Endothelial cell of umbilical vein (primary cell): ENCODE results near the gene CPB2. TPM values are rescaled to one million over a fixed set of nuclear protein-coding genes. Genes with fewer than 3 reads are reported as not detected.

Experiments used
- BruUV-seq: library from RNA; stranded (reverse); fragments of 400-500 nt; replicated peaks from 2 replicates; lab custom pipeline; 2021; lab: Mats Ljungman, UMichigan
- CTCF ChIA-PET: fragments of 300-600, 350-600 bp; sonication (Branson Sonifier 250); formaldehyde crosslinking; loops from one replicate; lab custom pipeline; 2021; ENCODE audit warnings: antibody characterized with exemption, inconsistent platforms; lab: Charles Lee
- POLR2A ChIA-PET: fragments of 300-600, 350-600 bp; sonication (Branson Sonifier 250); formaldehyde crosslinking; loops from one replicate; lab custom pipeline; 2021; ENCODE audit warnings: antibody characterized with exemption, inconsistent platforms; lab: Charles Lee
- DNase-seq: peaks from one replicate; pipeline ENCODE4 v3.0.0-alpha.2; 2011; ENCODE audit warnings: low read depth, low spot score
- FAIRE-seq: peaks from 2 replicates; lab custom pipeline; 2011; peaks lifted over from hg19 to GRCh38; lab: Jason Lieb, UNC
- H2AFZ ChIP-seq: 2 replicates; pipeline ENCODE4 v1.6.0; 2012; ENCODE audit warnings: low read depth, low read length, control low read depth, inconsistent platforms
- H3K27ac ChIP-seq: 2 replicates; pipeline ENCODE4 v1.5.1; 2011; ENCODE audit warnings: low read depth, mild to moderate bottlenecking, control low read depth, low read length, moderate library complexity; ENCODE audit not compliant: insufficient read depth
- H3K27me3 ChIP-seq, 2 experiments: 2 replicates each; pipeline versions ENCODE4 v1.6.0 to v1.6.1; 2011; ENCODE audit warnings: low read length in 2 of 2, mixed read lengths in 1 of 2; ENCODE audit not compliant: control insufficient read depth in 2 of 2, insufficient read depth in 2 of 2
- H3K36me3 ChIP-seq, 2 experiments: 2 replicates in 1 of 2; 3 replicates in 1 of 2; pipeline ENCODE4 v1.5.1; 2011; ENCODE audit warnings: low read length in 2 of 2, mild to moderate bottlenecking in 1 of 2, moderate library complexity in 1 of 2; ENCODE audit not compliant: control insufficient read depth in 2 of 2, insufficient read depth in 2 of 2; ENCODE audit errors: extremely low read depth in 1 of 2
- H3K4me1 ChIP-seq: 3 replicates; pipeline ENCODE4 v1.5.1; 2011; ENCODE audit warnings: mild to moderate bottlenecking, low read length; ENCODE audit not compliant: control insufficient read depth, insufficient read depth; ENCODE audit errors: extremely low read depth
- H3K4me2 ChIP-seq: 2 replicates; pipeline ENCODE4 v1.6.1; 2011; ENCODE audit warnings: low read length, control low read depth, mixed read lengths; ENCODE audit not compliant: insufficient read depth
- H3K4me3 ChIP-seq, 3 experiments: fragments of 200-600 bp in 1 of 3; sonication (generic), shearing (Covaris generic) in 1 of 3; replicated peaks in 1 of 3; 2 replicates each; pipeline ENCODE4 v1.5.1; 2011 to 2016; ENCODE audit warnings: control low read depth in 3 of 3, low read length in 3 of 3, mild to moderate bottlenecking in 2 of 3, inconsistent platforms in 1 of 3, low read depth in 1 of 3, moderate library complexity in 1 of 3; ENCODE audit not compliant: insufficient read depth in 1 of 3
- H3K79me2 ChIP-seq: 2 replicates; pipeline ENCODE4 v1.6.0; 2012; ENCODE audit warnings: low read length, inconsistent platforms; ENCODE audit not compliant: control insufficient read depth, insufficient read depth
- H3K9ac ChIP-seq: replicated peaks from 2 replicates; pipeline ENCODE3; 2011; ENCODE audit warnings: low read length, control low read depth; ENCODE audit not compliant: insufficient read depth; ENCODE audit errors: extremely low read depth
- H3K9me1 ChIP-seq: replicated peaks from 3 replicates; pipeline ENCODE4 v1.6.0; 2011; ENCODE audit warnings: mild to moderate bottlenecking, low read length; ENCODE audit not compliant: control insufficient read depth, insufficient read depth; ENCODE audit errors: extremely low read depth
- H3K9me3 ChIP-seq: replicated peaks from 2 replicates; pipeline ENCODE4 v1.5.1; 2012; ENCODE audit warnings: low read length, inconsistent platforms; ENCODE audit not compliant: control insufficient read depth, insufficient read depth
- H4K20me1 ChIP-seq: replicated peaks from 2 replicates; pipeline ENCODE3; 2011; ENCODE audit warnings: mild to moderate bottlenecking, low read length; ENCODE audit not compliant: control insufficient read depth, insufficient read depth; ENCODE audit errors: extremely low read depth
- CTCF ChIP-seq, 2 donors: IDR thresholded peaks; 1 replicate in 1 of 2; 2 replicates in 1 of 2; pipeline ENCODE4 v1.5.1; 2011; ENCODE audit warnings: low read length in 2 of 2, mild to moderate bottlenecking in 2 of 2, moderate library complexity in 2 of 2, control low read depth in 1 of 2, inconsistent platforms in 1 of 2, low read depth in 1 of 2; ENCODE audit not compliant: insufficient read depth in 1 of 2; ENCODE audit errors: extremely low read depth in 1 of 2
- EZH2 ChIP-seq: IDR thresholded peaks from 2 replicates; pipeline ENCODE4 v1.6.1; 2012; ENCODE audit warnings: borderline replicate concordance, low read depth, mild to moderate bottlenecking, moderate library complexity, low read length, inconsistent platforms; ENCODE audit not compliant: severe bottlenecking
- FOS ChIP-seq: IDR thresholded peaks from 2 replicates; pipeline ENCODE4 v1.6.1; 2011; ENCODE audit warnings: mild to moderate bottlenecking, low read length, moderate library complexity, borderline replicate concordance; ENCODE audit not compliant: insufficient read depth
- GATA2 ChIP-seq: IDR thresholded peaks from 2 replicates; pipeline ENCODE4 v1.7.0; 2011; ENCODE audit warnings: low read depth, mild to moderate bottlenecking, moderate library complexity, mixed read lengths, low read length; ENCODE audit not compliant: insufficient read length, insufficient read depth
- JUN ChIP-seq: IDR thresholded peaks from 2 replicates; pipeline ENCODE4 v1.6.1; 2011; ENCODE audit warnings: borderline replicate concordance, low read depth; ENCODE audit not compliant: insufficient read length, insufficient read depth
- MAX ChIP-seq: IDR thresholded peaks from 2 replicates; pipeline ENCODE4 v1.6.1; 2011; ENCODE audit not compliant: insufficient read depth, insufficient read length
- MYC ChIP-seq: IDR thresholded peaks from one replicate; pipeline ENCODE4 v1.6.1; 2011; ENCODE audit warnings: mild to moderate bottlenecking, low read depth, low read length
- POLR2A ChIP-seq: IDR thresholded peaks from 2 replicates; pipeline ENCODE4 v1.6.1; 2012; ENCODE audit warnings: low read depth, mild to moderate bottlenecking, control low read depth, low read length
- POLR2AphosphoS5 ChIP-seq: IDR thresholded peaks from 2 replicates; pipeline ENCODE4 v1.6.1; 2012; ENCODE audit warnings: low read depth, mild to moderate bottlenecking, control low read depth, low read length, moderate library complexity; ENCODE audit not compliant: insufficient read depth
- dilution Hi-C: fragments of 300-500 bp; cut with MboI; formaldehyde crosslinking; loops from one replicate; pipeline ENCODE4 v1.15.0; 2019; ENCODE audit warnings: low sequenced_read_pairs; ENCODE audit not compliant: extremely low pct_ligation_motif_present
- intact Hi-C: fragments of 100-400 bp; cut with micrococcal nuclease; formaldehyde crosslinking; loops from one replicate; pipeline ENCODE4 v1.10.0; 2022
- polyA plus RNA-seq, 4 experiments: library from polyadenylated mRNA; depleted of rRNA in 3 of 4; stranded (reverse) in 3 of 4; unstranded in 1 of 4; fragments of >200 nt; gene quantifications; 2 replicates each; pipeline versions ENCODE4 v1.2.1 to v1.2.3, GENCODE V29; 2011 to 2012; ENCODE audit warnings: missing spikeins in 1 of 4
- total RNA-seq: library from RNA; stranded (reverse); gene quantifications from 2 replicates; pipeline ENCODE4 v1.2.3, GENCODE V29; 2021

The CPB2 gene
- total and polyA plus RNA-seq, 2 donors (not counting 3 experiments of a cell fraction or from before 2014, with no cell fraction given), result not detected

- Histone ChIP-seq H3K27ac (no peak overlapping the region), H3K9ac (no peak overlapping the region), H3K9me3 (no peaks in the 10 kb centered on the region), H3K27me3 (no peaks in the 10 kb centered on the region), H3K36me3 (peaks cover 0 to 3% of the 10 kb centered on the region in 2 experiments), H3K4me1 (peaks cover 2% of the 10 kb centered on the region), H3K4me3 (no peak overlapping the region), H3K4me2 (no peak overlapping the region), H2AFZ (no peak overlapping the region), H3K9me1 (no peaks in the 10 kb centered on the region), H3K79me2 (no peaks in the 10 kb centered on the region), H4K20me1 (no peaks in the 10 kb centered on the region)
- DNase-seq (no peak), FAIRE-seq (no peak)
- ChIA-PET POLR2A (no interaction called here), CTCF (interaction anchor here (1.6 kb wide), 1 partner anchor 110 kb away, joined by 3 read pairs; no protein-coding TSS in a partner anchor)
- intact Hi-C loops (no loop called here), dilution Hi-C loops (no loop called here)
- TF ChIP-seq MYC (no peak), FOS (no peak), CTCF (IDR thresholded peaks at IDR 0.05; ENCODE audit: extremely low read depth in 1 of 2, insufficient read depth in 1 of 2, low read depth in 1 of 2, low read length in 2 of 2) (no peak), POLR2AphosphoS5 (no peak), POLR2A (no peak), JUN (no peak)
- no TSS peak for BruUV-seq
Observed at GRCh38 chr13:46016216-46016615, 88.6 kb downstream of the CPB2 start.

DNA sequence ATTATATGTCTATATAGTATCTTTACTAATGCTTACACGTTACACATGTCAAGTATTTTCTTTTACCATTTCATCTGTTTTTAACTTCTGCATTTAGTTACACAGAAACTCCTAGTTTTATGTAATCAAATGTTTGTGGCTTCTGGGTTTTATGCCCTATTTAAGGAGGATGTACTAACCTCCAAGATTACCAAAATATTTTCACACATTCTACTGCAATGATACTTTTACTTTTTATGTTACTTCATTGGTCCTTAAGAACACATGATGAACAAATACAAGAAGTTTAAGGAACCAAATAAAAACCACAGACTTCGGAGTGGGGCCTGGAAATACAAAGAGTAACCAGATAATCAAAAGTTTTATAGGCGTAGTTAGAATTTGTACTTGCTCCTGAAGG, 89.5 kb downstream of the CPB2 start:
- Histone ChIP-seq H3K4me3 (no peak overlapping the region), H3K9ac (no peak overlapping the region), H4K20me1 (no peaks in the 10 kb centered on the region), H3K79me2 (no peaks in the 10 kb centered on the region), H3K27ac (no peak overlapping the region), H3K9me1 (no peaks in the 10 kb centered on the region), H3K4me2 (no peak overlapping the region), H3K4me1 (peaks cover 2% of the 10 kb centered on the region), H3K36me3 (peaks cover 0 to 3% of the 10 kb centered on the region in 2 experiments), H2AFZ (no peak overlapping the region), H3K9me3 (no peaks in the 10 kb centered on the region), H3K27me3 (no peaks in the 10 kb centered on the region)
- intact Hi-C loops, result no loop called here
- TF ChIP-seq EZH2 (no peak), CTCF (IDR thresholded peaks at IDR 0.05; ENCODE audit: extremely low read depth in 1 of 2, insufficient read depth in 1 of 2, low read depth in 1 of 2, low read length in 2 of 2) (no peak), MAX (no peak), JUN (no peak), FOS (no peak), MYC (no peak), POLR2AphosphoS5 (no peak), POLR2A (no peak), GATA2 (no peak)
- dilution Hi-C loops, result no loop called here
- DNase-seq (no peak), FAIRE-seq (no peak)
- BruUV-seq, result no TSS peak
- ChIA-PET POLR2A (no interaction called here), CTCF (no interaction called here)
